RWPE1 (cell line): ENCODE measurements around the gene CAPS.

ENCODE experiments used
- CTCF ChIA-PET: fragments of 350-600 bp; sonication (Branson Sonifier 250); formaldehyde crosslinking; extraction: SDS; loops from one replicate; lab custom pipeline; 2021; lab: Yijun Ruan, JAX
- POLR2A ChIA-PET: fragments of 400-600 bp; formaldehyde crosslinking; extraction: SDS; loops from one replicate; lab custom pipeline; 2020; ENCODE audit warnings: antibody characterized with exemption; ENCODE audit not compliant: low non-redundant PET; lab: Yijun Ruan, JAX
- DNase-seq: peaks from one replicate; pipeline ENCODE4 v3.0.0; 2012; ENCODE audit warnings: low spot score
- H3K27ac ChIP-seq: fragments of 450-650 bp; 2 replicates; pipeline ENCODE4 v1.5.1; 2017
- TF ChIP-seq, protein P1 (sequence below): fragments of 450-650 bp; conservative IDR thresholded peaks from 2 replicates; pipeline ENCODE4 v1.5.1; 2017; ENCODE audit warnings: low read depth, mild to moderate bottlenecking

Gene CAPS

GRCh38 chr19:5922161-5922545 lies 8.1 kb downstream of the CAPS start:
- TF ChIP-seq, protein P1, sequence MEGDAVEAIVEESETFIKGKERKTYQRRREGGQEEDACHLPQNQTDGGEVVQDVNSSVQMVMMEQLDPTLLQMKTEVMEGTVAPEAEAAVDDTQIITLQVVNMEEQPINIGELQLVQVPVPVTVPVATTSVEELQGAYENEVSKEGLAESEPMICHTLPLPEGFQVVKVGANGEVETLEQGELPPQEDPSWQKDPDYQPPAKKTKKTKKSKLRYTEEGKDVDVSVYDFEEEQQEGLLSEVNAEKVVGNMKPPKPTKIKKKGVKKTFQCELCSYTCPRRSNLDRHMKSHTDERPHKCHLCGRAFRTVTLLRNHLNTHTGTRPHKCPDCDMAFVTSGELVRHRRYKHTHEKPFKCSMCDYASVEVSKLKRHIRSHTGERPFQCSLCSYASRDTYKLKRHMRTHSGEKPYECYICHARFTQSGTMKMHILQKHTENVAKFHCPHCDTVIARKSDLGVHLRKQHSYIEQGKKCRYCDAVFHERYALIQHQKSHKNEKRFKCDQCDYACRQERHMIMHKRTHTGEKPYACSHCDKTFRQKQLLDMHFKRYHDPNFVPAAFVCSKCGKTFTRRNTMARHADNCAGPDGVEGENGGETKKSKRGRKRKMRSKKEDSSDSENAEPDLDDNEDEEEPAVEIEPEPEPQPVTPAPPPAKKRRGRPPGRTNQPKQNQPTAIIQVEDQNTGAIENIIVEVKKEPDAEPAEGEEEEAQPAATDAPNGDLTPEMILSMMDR: no peak
- POLR2A ChIA-PET: no interaction called here
- no peak for DNase-seq
- H3K27ac ChIP-seq: no peak overlapping the region
- CTCF ChIA-PET: interaction anchor here (0.6 kb wide), 1 partner anchor 544 kb away, joined by 4 read pairs; no protein-coding TSS in a partner anchor

- no peak for DNase-seq
- no peak overlapping the region for H3K27ac ChIP-seq
- POLR2A ChIA-PET: no interaction called here
- TF ChIP-seq, protein P1: no peak
- CTCF ChIA-PET: no interaction called here
Measured at GRCh38 chr19:5923356-5923755, 9.3 kb downstream of the CAPS start.

DNA sequence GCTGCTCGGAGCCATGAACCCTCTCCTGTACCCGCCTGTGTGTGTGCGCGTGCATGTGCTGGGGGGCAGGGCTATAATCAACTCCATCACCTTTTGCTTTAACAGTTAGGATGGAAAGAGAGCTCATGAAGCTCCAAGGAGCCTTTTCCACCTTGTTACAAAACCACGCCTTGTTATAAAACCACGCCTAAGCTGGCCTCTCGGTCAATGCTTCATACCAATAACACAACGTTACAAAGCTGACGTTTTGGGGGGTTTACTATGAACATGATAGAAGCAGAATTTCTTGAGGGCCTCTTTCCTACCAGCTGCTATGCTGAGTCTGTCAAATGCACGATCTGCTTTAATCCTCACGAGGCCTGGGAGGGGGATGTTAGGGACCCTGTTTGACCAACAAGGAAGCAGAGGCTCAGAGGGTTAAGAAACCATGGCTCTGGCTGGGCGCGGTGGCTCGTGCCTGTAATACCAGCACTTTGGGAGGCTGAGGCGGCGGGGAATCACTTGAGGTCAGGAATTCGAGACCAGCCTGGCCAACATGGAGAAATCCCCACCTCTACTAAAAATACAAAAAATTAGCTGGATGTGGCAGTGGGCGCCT lies 11.9 kb downstream of the CAPS start:
- H3K27ac ChIP-seq: peak overlapping the region; percentile 5; the same call in 1 of the 2 replicates
- no peak for DNase-seq
- ChIA-PET CTCF (no interaction called here), POLR2A (no interaction called here)
- TF ChIP-seq, protein P1: no peak

DNA sequence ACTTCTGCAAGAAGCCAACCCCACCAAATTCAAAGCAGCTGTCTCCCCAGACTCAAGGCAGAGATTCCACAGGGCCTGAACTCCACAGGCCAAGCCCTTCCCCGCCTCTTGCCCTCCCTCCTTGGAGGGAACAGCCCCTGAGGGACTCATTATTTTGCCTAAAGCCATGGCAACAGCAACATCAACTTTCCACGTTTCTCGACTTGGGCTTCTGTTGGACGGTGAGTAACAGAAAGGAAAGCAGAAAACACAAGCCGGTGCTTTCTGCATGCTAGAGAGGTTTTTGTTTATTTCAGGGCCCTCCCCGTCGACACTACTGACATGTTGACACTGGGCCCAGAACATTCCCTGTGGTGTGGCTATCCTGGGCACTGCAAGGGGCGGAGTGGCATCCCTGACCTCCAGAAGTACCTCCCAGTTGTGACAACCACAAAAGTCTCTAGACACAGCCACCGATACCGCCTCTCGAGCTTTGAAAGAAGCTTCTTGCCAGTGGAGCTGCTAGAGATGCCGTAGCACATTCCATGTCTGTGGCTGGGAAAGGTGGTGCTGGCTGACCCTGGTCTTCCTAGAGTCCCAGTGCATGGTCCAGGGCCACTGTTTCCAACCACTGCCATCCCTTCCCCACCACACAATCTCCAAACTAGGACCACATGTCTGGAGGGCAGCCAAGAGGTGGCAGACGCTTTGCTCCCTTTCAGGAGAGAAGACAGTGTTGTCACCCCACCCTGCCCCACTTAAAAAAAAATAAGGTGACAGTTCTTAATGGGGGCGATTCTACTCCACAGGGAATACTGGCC lies 12.8 kb downstream of the CAPS start:
- H3K27ac ChIP-seq: peak overlapping the region; percentile 5; the same call in 1 of the 2 replicates
- ChIA-PET CTCF (no interaction called here), POLR2A (no interaction called here)
- TF ChIP-seq, protein P1: no peak
- no peak for DNase-seq

DNA sequence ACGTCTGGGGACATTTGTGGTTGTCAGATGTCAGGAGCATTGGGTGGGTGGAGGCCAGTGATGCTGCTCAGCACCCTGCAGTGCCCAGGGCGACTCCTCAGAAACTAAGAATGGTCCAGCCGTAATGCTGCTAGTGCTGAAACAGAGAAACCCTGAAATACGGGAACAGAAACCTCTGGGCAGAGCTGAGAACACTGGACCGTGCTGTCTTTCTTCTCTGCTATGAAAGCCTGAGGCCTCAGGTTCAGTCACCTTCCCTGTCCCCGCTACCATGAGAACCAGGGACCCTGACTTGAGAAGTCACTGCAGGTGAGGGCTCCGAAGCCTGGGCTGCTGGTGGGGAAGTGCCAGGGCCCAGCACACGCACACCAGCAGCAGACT lies 13.4 kb downstream of the CAPS start:
- POLR2A ChIA-PET: no interaction called here
- CTCF ChIA-PET: no interaction called here
- DNase-seq: no peak
- peak overlapping the region; percentile 4; the same call in 1 of the 2 replicates for H3K27ac ChIP-seq
- TF ChIP-seq, protein P1: no peak

DNA sequence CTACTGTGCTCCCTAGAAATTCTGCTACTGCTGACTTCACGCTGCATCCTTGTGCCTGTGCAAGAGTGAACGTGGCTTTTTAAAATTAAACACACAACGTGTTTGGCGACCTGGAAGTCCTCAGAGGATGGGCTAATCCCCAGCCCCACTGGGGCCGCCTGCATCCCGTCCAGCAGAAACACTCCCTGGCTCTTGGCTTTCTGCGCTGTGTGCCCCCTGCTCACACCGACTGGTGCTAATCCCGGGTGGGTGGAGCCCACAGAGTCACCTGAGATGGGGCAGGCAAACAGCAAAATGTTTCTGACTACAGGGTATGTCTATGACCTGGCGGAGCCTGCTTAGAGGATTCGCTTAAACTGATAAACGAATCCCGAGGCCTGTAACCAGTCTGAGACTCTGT lies 15.1 kb downstream of the CAPS start:
- DNase-seq: no peak
- H3K27ac ChIP-seq: peak overlapping the region; percentile 24
- CTCF ChIA-PET: no interaction called here
- POLR2A ChIA-PET: no interaction called here
- TF ChIP-seq, protein P1: no peak
